Measurements from ENCODE around the gene DEFB128.

DEFB128 gene

DNA sequence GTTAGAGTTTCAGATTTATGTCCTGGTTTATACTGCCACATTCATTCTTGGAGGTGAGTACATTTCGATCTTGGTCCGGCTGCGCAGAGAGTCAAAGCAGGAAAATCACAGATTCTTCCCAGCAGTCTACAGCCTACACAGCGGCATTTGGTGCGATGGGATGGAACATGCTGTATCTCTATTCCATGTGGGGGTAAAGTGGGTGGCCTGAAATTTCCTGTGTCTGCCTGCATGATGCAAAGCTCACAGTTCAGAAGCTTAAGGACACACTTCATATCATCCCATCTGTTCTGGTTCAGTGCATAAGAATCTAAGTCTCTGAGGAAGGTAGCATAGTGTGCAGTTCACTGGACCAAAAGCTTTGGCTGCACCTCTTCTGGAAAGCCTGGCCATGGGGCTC, 32.4 kb downstream of the DEFB128 start, which contains the start of gene DEFB127:
Gene DEFB127, plus strand, starts transcription at position 301 of the 400 bp plus-strand sequence. Its CDS starts 91 bp downstream, at position 392.
- DNase-seq (ENCODE audit: low read depth in 2 of 3, low spot score in 1 of 3) = no peak

DNA sequence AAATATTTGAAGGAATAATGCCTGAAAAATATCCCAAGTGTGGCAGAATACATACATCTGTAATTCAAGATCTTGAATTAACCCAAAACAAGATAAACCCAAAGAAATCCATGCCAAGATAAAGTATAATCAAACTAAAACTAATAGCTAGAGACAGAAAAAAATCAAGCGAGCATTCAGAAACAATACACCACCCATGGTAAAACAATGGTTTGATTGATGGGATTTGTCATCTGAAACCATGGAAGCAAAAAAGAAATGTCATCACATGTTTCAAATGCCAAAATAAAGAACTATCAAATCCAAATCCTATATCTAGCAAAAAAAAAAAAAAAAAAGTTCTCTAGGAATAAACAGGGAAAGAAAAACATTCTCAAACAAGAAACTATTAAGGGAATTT, 37.4 kb downstream of the DEFB128 start:
- no peak for DNase-seq (ENCODE audit: low read depth in 2 of 3, low spot score in 1 of 3)

DNA sequence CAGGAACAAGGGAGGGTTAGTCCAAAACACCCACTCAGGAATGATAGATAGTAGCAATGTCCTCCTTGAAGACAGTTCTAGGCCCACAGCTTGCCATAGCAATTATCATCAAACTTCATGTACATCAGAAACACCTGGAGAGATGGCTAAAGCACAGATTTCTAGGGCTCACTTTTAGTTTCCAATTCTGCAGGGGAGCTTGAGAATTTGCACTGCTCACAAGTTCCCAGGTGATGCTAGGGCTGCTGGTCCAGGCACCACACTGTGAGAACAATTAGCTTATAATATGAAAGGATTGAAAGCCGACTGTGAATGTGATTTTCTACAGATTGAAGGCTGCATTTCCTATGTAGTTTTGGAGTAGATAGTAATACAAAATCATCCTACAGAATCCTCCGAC, 43.6 kb downstream of the DEFB128 start:
- DNase-seq (ENCODE audit: low read depth in 2 of 3, low spot score in 1 of 3) = no peak

DNA sequence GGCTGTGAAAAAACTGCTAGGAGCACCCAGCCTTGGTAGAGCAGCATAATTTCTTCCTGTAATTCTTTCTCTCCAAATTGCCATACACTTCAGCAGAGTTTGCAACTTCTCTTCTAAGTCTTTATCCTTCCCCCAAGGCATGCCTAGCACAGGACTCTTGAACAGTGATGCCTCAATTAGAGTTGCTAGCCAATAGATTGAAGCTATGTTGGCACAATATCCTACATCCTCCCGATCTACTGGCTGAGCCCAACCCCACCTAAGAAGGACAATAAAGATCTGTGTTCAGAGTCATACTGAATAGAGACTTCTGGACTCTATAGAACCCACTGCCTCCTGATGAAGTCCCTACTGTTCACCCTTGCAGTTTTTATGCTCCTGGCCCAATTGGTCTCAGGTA, 47.2 kb downstream of the DEFB128 start, which contains the start of gene DEFB126:
Gene DEFB126, plus strand, starts transcription at position 301 of the 400 bp plus-strand sequence. Its CDS starts 39 bp downstream, at position 340.
- no peak for DNase-seq (ENCODE audit: low read depth in 2 of 3, low spot score in 1 of 3)

Measured in stimulated activated CD4-positive, alpha-beta T cell treated with anti-CD3 and anti-CD28 coated beads, Interleukin-12 subunit alpha, Interleukin-12 subunit beta, amount 100 ng/mL, for 48 hours (primary cell).